Measurements from ENCODE around the gene SLIT3. TPM values are rescaled to one million over a fixed set of nuclear protein-coding genes. Genes with fewer than 3 reads are reported as not detected.

SLIT3 gene
- total and polyA plus RNA-seq, 10 of the 15 experiments (the other 5 are each of a cell fraction or from before 2014, with no cell fraction given) = 0.05 TPM; not detected in 9

DNA sequence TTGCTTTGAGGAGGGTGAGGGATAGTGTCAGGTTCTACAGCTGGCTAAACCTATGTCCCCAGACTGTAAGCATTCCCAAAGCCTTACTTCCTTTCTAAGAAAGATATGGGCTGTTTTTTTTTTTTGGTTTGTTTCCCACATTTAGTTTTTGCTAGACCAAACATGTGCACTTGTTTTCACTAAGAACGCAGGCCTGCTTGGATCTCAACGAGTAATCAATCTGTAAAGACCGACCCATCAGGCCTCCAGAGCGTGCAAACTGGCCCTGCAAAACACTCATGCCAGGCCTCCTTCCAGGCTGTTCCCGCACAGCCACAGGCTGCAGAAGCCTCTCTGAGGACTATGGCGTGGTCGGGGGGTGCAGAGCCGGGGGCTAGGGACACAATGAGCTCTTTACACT, 416.9 kb downstream of the SLIT3 start:
- RAD21 ChIA-PET (ENCODE audit: unreplicated experiment) = no interaction called here

More for the DNA sequence above, 416.9 kb downstream of the SLIT3 start:
- WGBS (ENCODE audit: insufficient coverage, insufficient replicate concordance, low lambda C conversion rate, missing lambda C conversion rate) = 35% methylated on average over 8 of the region's 8 CpGs
- Histone ChIP-seq H3K79me2 (ENCODE audit: control insufficient read depth, insufficient read depth, low read length) (no peaks in the 10 kb centered on the region), H3K4me3 (no peak overlapping the region), H4K20me1 (ENCODE audit: control insufficient read depth, insufficient read depth) (no peaks in the 10 kb centered on the region), H3K4me1 (ENCODE audit: control insufficient read depth, insufficient read depth, low read length) (peaks cover 5% of the 10 kb centered on the region), H3K9ac (ENCODE audit: control insufficient read depth, insufficient read depth, low read length) (no peak overlapping the region), H3K36me3 (ENCODE audit: control insufficient read depth in 2 of 2, insufficient read depth in 2 of 2, low read length in 1 of 2) (no peaks in the 10 kb centered on the region), H3K9me3 (replicated peaks; ENCODE audit: control insufficient read depth, insufficient read depth, low read length) (no peaks in the 10 kb centered on the region), H3K27me3 (replicated peaks in 1 of 2; ENCODE audit: control insufficient read depth in 2 of 2, insufficient read depth in 2 of 2, low read length in 1 of 2) (no peaks in the 10 kb centered on the region), H3K27ac (ENCODE audit: control insufficient read depth, insufficient read depth) (no peak overlapping the region), H3K4me2 (ENCODE audit: control insufficient read depth, insufficient read depth) (no peak overlapping the region), H2AFZ (ENCODE audit: control insufficient read depth, low read depth, low read length) (no peak overlapping the region)
- BruUV-seq (replicated peaks) = no TSS peak
- intact Hi-C loops (cut with micrococcal nuclease; ENCODE audit: unreplicated experiment) = no loop called here
- in situ Hi-C loops (cut with MboI) = no loop called here
- TF ChIP-seq, protein P1, sequence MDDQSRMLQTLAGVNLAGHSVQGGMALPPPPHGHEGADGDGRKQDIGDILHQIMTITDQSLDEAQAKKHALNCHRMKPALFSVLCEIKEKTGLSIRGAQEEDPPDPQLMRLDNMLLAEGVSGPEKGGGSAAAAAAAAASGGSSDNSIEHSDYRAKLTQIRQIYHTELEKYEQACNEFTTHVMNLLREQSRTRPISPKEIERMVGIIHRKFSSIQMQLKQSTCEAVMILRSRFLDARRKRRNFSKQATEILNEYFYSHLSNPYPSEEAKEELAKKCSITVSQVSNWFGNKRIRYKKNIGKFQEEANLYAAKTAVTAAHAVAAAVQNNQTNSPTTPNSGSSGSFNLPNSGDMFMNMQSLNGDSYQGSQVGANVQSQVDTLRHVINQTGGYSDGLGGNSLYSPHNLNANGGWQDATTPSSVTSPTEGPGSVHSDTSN (IDR thresholded peaks at IDR 0.05; ENCODE audit: insufficient replicate concordance, low read depth, low read length) = no peak
- TF ChIP-seq SMAD5 (IDR thresholded peaks at IDR 0.05; ENCODE audit: low read depth) (no peak), MLLT1 (IDR thresholded peaks at IDR 0.05) (no peak), PKNOX1 (IDR thresholded peaks at IDR 0.05) (no peak), TAF1 (IDR thresholded peaks at IDR 0.05; ENCODE audit: borderline replicate concordance, low read depth, low read length) (no peak), POLR2A (IDR thresholded peaks at IDR 0.05; ENCODE audit: low read depth, low read length) (no peak), ZBTB11 (CRISPR knock-in tag; IDR thresholded peaks at IDR 0.05) (no peak), IKZF2 (IDR thresholded peaks at IDR 0.05) (no peak)
- ATAC-seq (no peak), FAIRE-seq (no peak), DNase-seq (ENCODE audit: low read depth, low spot score) (no peak)
- SMC1A ChIA-PET (ENCODE audit: uncharacterized antibody, unreplicated experiment) = no interaction called here
- POLR2A ChIA-PET = no interaction called here
- CTCF ChIA-PET = interaction anchor here (1.1 kb wide), 1 partner anchor 136 kb away, joined by 4 read pairs; no protein-coding TSS in a partner anchor
